Stimulated activated CD8-positive, alpha-beta memory T cell treated with anti-CD3 and anti-CD28 coated beads, Interleukin-15, amount 100 ng/mL, for 24 hours (primary cell): ENCODE results near the gene STK38.

Source experiments
- DNase-seq: peaks from one replicate; pipeline ENCODE4 v3.0.0-alpha.2; 2020; ENCODE audit warnings: low read depth

Gene STK38

GRCh38 chr6:36523451-36523850, 23.8 kb downstream of the STK38 start:
- DNase-seq: no peak

GRCh38 chr6:36519352-36519751, 27.9 kb downstream of the STK38 start:
- no peak for DNase-seq

- DNase-seq: no peak
Measured at GRCh38 chr6:36517408-36517807, 29.9 kb downstream of the STK38 start.

- DNase-seq: no peak
Measured at GRCh38 chr6:36516988-36517387, 30.3 kb downstream of the STK38 start.

GRCh38 chr6:36516559-36516958, 30.7 kb downstream of the STK38 start:
- DNase-seq: no peak

GRCh38 chr6:36515844-36516243, 31.4 kb downstream of the STK38 start:
- DNase-seq: no peak

GRCh38 chr6:36514554-36515456, 32.5 kb downstream of the STK38 start:
- no peak for DNase-seq

GRCh38 chr6:36510365-36510764, 36.9 kb downstream of the STK38 start:
- no peak for DNase-seq

- DNase-seq: no peak
Measured at GRCh38 chr6:36508532-36508931, 38.7 kb downstream of the STK38 start.

GRCh38 chr6:36506611-36507010, 40.7 kb downstream of the STK38 start:
- no peak for DNase-seq

GRCh38 chr6:36505744-36506534, 41.3 kb downstream of the STK38 start:
- no peak for DNase-seq

GRCh38 chr6:36504982-36505381, 42.3 kb downstream of the STK38 start:
- DNase-seq: no peak

GRCh38 chr6:36504181-36504580, 43.1 kb downstream of the STK38 start:
- no peak for DNase-seq

GRCh38 chr6:36501686-36502085, 45.6 kb downstream of the STK38 start:
- no peak for DNase-seq

GRCh38 chr6:36499918-36500317, 47.4 kb downstream of the STK38 start:
- no peak for DNase-seq

GRCh38 chr6:36495086-36495485, 52.2 kb downstream of the STK38 start:
- no peak for DNase-seq

- no peak for DNase-seq
Measured at GRCh38 chr6:36493859-36494258, 53.4 kb downstream of the STK38 start.

- no peak for DNase-seq
Measured at GRCh38 chr6:36493319-36493718, 54.0 kb downstream of the STK38 start.

GRCh38 chr6:36492621-36493020, 54.7 kb downstream of the STK38 start:
- DNase-seq: no peak

- DNase-seq: no peak
Measured at GRCh38 chr6:36492092-36492491, 55.2 kb downstream of the STK38 start.

GRCh38 chr6:36491378-36491965, 55.8 kb downstream of the STK38 start:
- DNase-seq: no peak

GRCh38 chr6:36489426-36489825, 57.9 kb downstream of the STK38 start:
- DNase-seq: no peak

- no peak for DNase-seq
Measured at GRCh38 chr6:36488221-36488620, 59.1 kb downstream of the STK38 start.
